IMR-90 (cell line): ENCODE measurements around the gene C9orf50. TPM values are rescaled to one million over a fixed set of nuclear protein-coding genes. Genes with fewer than 3 reads are reported as not detected.

Source experiments
- ATAC-seq: fragments of 200-7000 bp; cut with Tn5 transposase; 2 replicates; pipeline ENCODE4 v1.9.1; 2020; ENCODE audit warnings: low read depth, mild to moderate bottlenecking, moderate library complexity
- BruUV-seq: library from RNA; stranded (reverse); fragments of 400-500 nt; replicated peaks from 2 replicates; lab custom pipeline; 2021; lab: Mats Ljungman, UMichigan
- CTCF ChIA-PET: fragments of 300-600 bp; formaldehyde crosslinking; extraction: SDS; loops from one replicate; lab custom pipeline; 2021; ENCODE audit warnings: antibody characterized with exemption; lab: Yijun Ruan, JAX
- POLR2A ChIA-PET: fragments of 300-600 bp; sonication (Branson Sonifier 250); formaldehyde crosslinking; loops from one replicate; lab custom pipeline; 2022; ENCODE audit warnings: antibody characterized with exemption; ENCODE audit not compliant: unreplicated experiment; lab: Charles Lee
- DNase-seq: peaks from one replicate; pipeline ENCODE4 v3.0.0; 2013
- H2AFZ ChIP-seq: replicated peaks from 2 replicates; pipeline ENCODE3; 2013; ENCODE audit warnings: low read length, mild to moderate bottlenecking; ENCODE audit not compliant: poor library complexity
- H2AK5ac ChIP-seq: 2 replicates; pipeline ENCODE4 v1.6.1; 2013; ENCODE audit warnings: low read depth, low read length, inconsistent platforms
- H2AK9ac ChIP-seq: replicated peaks from 2 replicates; pipeline ENCODE3; 2013; ENCODE audit warnings: mild to moderate bottlenecking, low read depth, low read length, moderate library complexity; ENCODE audit not compliant: poor library complexity
- H2BK120ac ChIP-seq: 2 replicates; pipeline ENCODE4 v1.6.1; 2013; ENCODE audit warnings: low read depth, low read length, inconsistent platforms
- H2BK15ac ChIP-seq: 3 replicates; pipeline ENCODE4 v1.6.1; 2013; ENCODE audit warnings: low read depth, low read length, inconsistent platforms
- H2BK20ac ChIP-seq: 2 replicates; pipeline ENCODE4 v1.6.1; 2013; ENCODE audit warnings: low read depth, mild to moderate bottlenecking, inconsistent platforms, low read length, moderate library complexity
- H2BK5ac ChIP-seq: 2 replicates; pipeline ENCODE4 v1.6.1; 2013; ENCODE audit warnings: mild to moderate bottlenecking, low read depth, low read length, inconsistent platforms; ENCODE audit not compliant: poor library complexity, severe bottlenecking
- H3K14ac ChIP-seq: replicated peaks from 2 replicates; pipeline ENCODE4 v1.6.1; 2013; ENCODE audit warnings: low read depth, low read length, inconsistent platforms
- H3K18ac ChIP-seq: 2 replicates; pipeline ENCODE4 v1.6.1; 2013; ENCODE audit warnings: low read depth, low read length, control low read depth
- H3K23ac ChIP-seq: 2 replicates; pipeline ENCODE4 v1.6.1; 2013; ENCODE audit warnings: low read depth, low read length, inconsistent platforms
- H3K27ac ChIP-seq: 2 replicates; pipeline ENCODE4 v1.5.1; 2013; ENCODE audit warnings: mild to moderate bottlenecking, control low read depth, low read length; ENCODE audit not compliant: insufficient read depth
- H3K27me3 ChIP-seq: 2 replicates; pipeline ENCODE4 v1.6.1; 2013; ENCODE audit warnings: low read length; ENCODE audit not compliant: control insufficient read depth, insufficient read depth
- H3K36me3 ChIP-seq: 2 replicates; pipeline ENCODE4 v1.6.1; 2013; ENCODE audit warnings: low read length, mixed read lengths; ENCODE audit not compliant: control insufficient read depth, insufficient read depth
- H3K4ac ChIP-seq: 2 replicates; pipeline ENCODE4 v1.6.1; 2013; ENCODE audit warnings: low read depth, low read length, inconsistent platforms
- H3K4me1 ChIP-seq: 2 replicates; pipeline ENCODE4 v1.6.1; 2013; ENCODE audit warnings: low read length, mixed read lengths; ENCODE audit not compliant: control insufficient read depth, insufficient read depth
- H3K4me2 ChIP-seq: 2 replicates; pipeline ENCODE4 v1.6.1; 2013; ENCODE audit warnings: low read depth, mild to moderate bottlenecking, control low read depth, low read length, moderate library complexity
- H3K4me3 ChIP-seq: 2 replicates; pipeline ENCODE4 v1.5.1; 2013; ENCODE audit warnings: low read depth, mild to moderate bottlenecking, control low read depth, low read length, moderate library complexity; ENCODE audit not compliant: insufficient read depth
- H3K56ac ChIP-seq: 2 replicates; pipeline ENCODE4 v1.6.1; 2013; ENCODE audit warnings: low read length, inconsistent platforms; ENCODE audit not compliant: insufficient read depth; ENCODE audit errors: extremely low read depth
- H3K79me1 ChIP-seq, 2 experiments: 2 replicates each; pipeline ENCODE4 v1.6.1; 2013; ENCODE audit warnings: low read length in 2 of 2, inconsistent platforms in 1 of 2, low read depth in 1 of 2
- H3K9ac ChIP-seq: 2 replicates; pipeline ENCODE4 v1.6.1; 2013; ENCODE audit warnings: low read depth, low read length, control low read depth
- H3K9me1 ChIP-seq: 2 replicates; pipeline ENCODE4 v1.6.1; 2013; ENCODE audit warnings: low read length, inconsistent platforms; ENCODE audit not compliant: insufficient read depth
- H3K9me3 ChIP-seq: 2 replicates; pipeline ENCODE4 v1.6.1; 2013; ENCODE audit warnings: low read length; ENCODE audit not compliant: control insufficient read depth, insufficient read depth
- H4K20me1 ChIP-seq: 2 replicates; pipeline ENCODE4 v1.6.1; 2013; ENCODE audit warnings: low read length, inconsistent platforms; ENCODE audit not compliant: insufficient read depth
- H4K5ac ChIP-seq: 2 replicates; pipeline ENCODE4 v1.6.1; 2013; ENCODE audit warnings: mild to moderate bottlenecking, low read depth, low read length, control low read depth
- H4K8ac ChIP-seq, 2 experiments: 2 replicates each; pipeline ENCODE4 v1.6.1; 2013; ENCODE audit warnings: low read depth in 2 of 2, low read length in 2 of 2, control low read depth in 1 of 2, inconsistent platforms in 1 of 2
- H4K91ac ChIP-seq: 2 replicates; pipeline ENCODE4 v1.6.1; 2013; ENCODE audit warnings: low read depth, low read length, inconsistent platforms; ENCODE audit not compliant: insufficient read depth
- CHD1 ChIP-seq: IDR thresholded peaks from 2 replicates; pipeline ENCODE4 v1.6.1; 2012; ENCODE audit warnings: low read depth, low read length, improper control_type of control experiment
- MAZ ChIP-seq: IDR thresholded peaks from 2 replicates; pipeline ENCODE4 v1.6.1; 2012; ENCODE audit warnings: low read depth, mild to moderate bottlenecking, low read length, improper control_type of control experiment, moderate library complexity, borderline replicate concordance
- NFE2L2 ChIP-seq: fragments of 150-350 bp; IDR thresholded peaks from 2 replicates; pipeline ENCODE4 v1.6.1; 2016; ENCODE audit warnings: low read depth, mild to moderate bottlenecking, low read length
- RFX5 ChIP-seq: IDR thresholded peaks from 2 replicates; pipeline ENCODE4 v1.8.0; 2012; ENCODE audit warnings: low read depth, mild to moderate bottlenecking, low read length, moderate library complexity
- SMC3 ChIP-seq: fragments of 150-350 bp; IDR thresholded peaks from 2 replicates; pipeline ENCODE4 v1.6.1; 2016; ENCODE audit warnings: low read depth, mild to moderate bottlenecking, antibody characterized with exemption, low read length, moderate library complexity
- USF2 ChIP-seq: fragments of 150-350 bp; IDR thresholded peaks from 2 replicates; pipeline ENCODE4 v1.6.1; 2017; ENCODE audit warnings: mild to moderate bottlenecking, antibody characterized with exemption, low read length, low read depth
- WGBS, 2 experiments: methylation state at CpG; one replicate each; pipeline versions ENCODE4 v1.1.5 to v1.1.7; 2013; ENCODE audit warnings: missing lambda C conversion rate in 2 of 2; ENCODE audit not compliant: insufficient read length in 1 of 2; ENCODE audit errors: extremely low coverage in 2 of 2; 5-methylcytosine and 5-hydroxymethylcytosine counted together
- dilution Hi-C: fragments of 300-500 bp; cut with HindIII; formaldehyde crosslinking; loops from one replicate; pipeline ENCODE4 v1.14.3; 2018; ENCODE audit warnings: low sequenced_read_pairs; ENCODE audit not compliant: unreplicated experiment
- in situ Hi-C: fragments of 300-500 bp; cut with MboI; formaldehyde crosslinking; loops from 3 replicates; pipeline ENCODE4 v1.14.3; 2019; ENCODE audit warnings: low sequenced_read_pairs, inconsistent platforms, mixed read lengths
- intact Hi-C: fragments of 100-400 bp; cut with micrococcal nuclease; formaldehyde crosslinking; loops from 2 replicates; pipeline ENCODE4 v1.10.0; 2022
- polyA plus RNA-seq, 3 experiments: library from polyadenylated mRNA; depleted of rRNA; stranded (reverse); fragments of >200 nt; gene quantifications; 2 replicates each; pipeline ENCODE4 v1.2.3, GENCODE V29; 2012; ENCODE audit warnings: low replicate concordance in 1 of 3
- total RNA-seq: library from RNA; depleted of rRNA; stranded (reverse); fragments of >200 nt; gene quantifications from 2 replicates; pipeline ENCODE4 v1.2.3, GENCODE V29; 2012

Gene C9orf50
- total and polyA plus RNA-seq, 2 of the 4 experiments (the other 2 are of a cell fraction), result 0.09 TPM; not detected in 1

DNA sequence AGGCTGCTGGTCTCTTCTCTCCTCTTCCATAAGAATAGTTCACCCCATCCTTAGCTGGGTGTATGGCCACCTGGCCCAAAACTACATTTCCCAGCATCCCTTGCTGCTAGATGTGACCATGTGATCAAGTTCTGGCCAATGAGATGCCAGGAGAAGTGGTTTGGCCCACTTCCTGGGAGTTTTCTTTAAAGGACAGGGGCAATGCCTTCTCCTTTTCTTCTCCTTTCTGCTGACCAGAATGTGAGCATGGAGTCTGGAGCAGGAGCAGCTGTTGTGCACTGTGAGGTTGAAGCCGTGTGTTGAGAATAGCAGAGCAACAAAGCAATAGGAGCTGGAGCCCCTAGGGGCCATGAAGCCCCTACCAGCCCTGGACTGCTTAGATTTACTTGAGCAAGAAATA, 36.8 kb downstream of the C9orf50 start:
- Histone ChIP-seq H2AFZ (peak overlapping the region; percentile 83), H2BK120ac (peak overlapping the region; percentile 38), H3K9me3 (no peaks in the 10 kb centered on the region), H3K9ac (no peak overlapping the region), H3K36me3 (0 out of 2 replicates have a peak, but pooled peaks cover 1% of the 10 kb centered on the region), H3K4ac (peak overlapping the region; percentile 86), H3K9me1 (peaks cover 9% of the 10 kb centered on the region; the same call in 1 of the 2 replicates), H2AK9ac (peak overlapping the region; percentile 45), H3K4me2 (no peak overlapping the region), H2BK20ac (peak overlapping the region; percentile 26; the same call in 1 of the 2 replicates), H4K20me1 (no peaks in the 10 kb centered on the region), H3K27ac (no peak overlapping the region), H4K8ac (peak overlapping the region; percentile 71 to 97), H4K5ac (peak overlapping the region; percentile 46), H3K18ac (no peak overlapping the region), H2AK5ac (no peak overlapping the region), H2BK5ac (peak overlapping the region; percentile 0), H2BK15ac (peak overlapping the region; percentile 21; the same call in 2 of the 3 replicates), H3K79me1 (no peaks in the 10 kb centered on the region), H3K56ac (no peak overlapping the region), H3K4me1 (peaks cover 13% of the 10 kb centered on the region), H3K27me3 (no peaks in the 10 kb centered on the region), H3K23ac (no peak overlapping the region), H3K14ac (peak overlapping the region; percentile 73; the same call in 1 of the 2 replicates), H4K91ac (peak overlapping the region; percentile 82), H3K4me3 (no peak overlapping the region)
- TF ChIP-seq MAZ (no peak), NFE2L2 (no peak), RFX5 (no peak), USF2 (peak; percentile 95), SMC3 (no peak), CHD1 (no peak)
- DNase-seq (peak; percentile 85), ATAC-seq (peak; percentile 91)
- ChIA-PET CTCF (interaction anchor here (1.1 kb wide), 1 partner anchor 9 kb away, joined by 4 read pairs; no protein-coding TSS in a partner anchor), POLR2A (no interaction called here)
- dilution Hi-C loops, result no loop called here
- in situ Hi-C loops, result no loop called here
- intact Hi-C loops, result no loop called here
- no CpG with 5 or more reads among the region's 1 CpG for WGBS, 2 experiments
- no TSS peak for BruUV-seq
